HG03025 (cell line): ENCODE results near the gene C2CD4C.
"Not testable (repeated sequence)": the region's sequence is repeated elsewhere in the genome, so short reads cannot be mapped to it uniquely, and the experiment has no call there.

Experiments used
- ATAC-seq: cut with Tn5 transposase; IDR thresholded peaks from one replicate; pipeline ENCODE4 v1.9.1; 2021; ENCODE audit warnings: mild to moderate bottlenecking, moderate library complexity; ENCODE audit not compliant: unreplicated experiment, low FRiP score

Gene C2CD4C

GRCh38 chr19:402786-403185 is 6.2 kb downstream of the C2CD4C start:
- ATAC-seq = no peak

GRCh38 chr19:401866-402511 is 7.0 kb downstream of the C2CD4C start:
- ATAC-seq = no peak

- no peak for ATAC-seq
Observed at GRCh38 chr19:400976-401865, 7.7 kb downstream of the C2CD4C start.

- no peak for ATAC-seq
Observed at GRCh38 chr19:399370-399769, 9.6 kb downstream of the C2CD4C start.

GRCh38 chr19:398719-399118 is 10.2 kb downstream of the C2CD4C start:
- ATAC-seq = no peak

- no peak for ATAC-seq
Observed at GRCh38 chr19:397941-398706, 10.8 kb downstream of the C2CD4C start.

GRCh38 chr19:397321-397720 is 11.6 kb downstream of the C2CD4C start:
- ATAC-seq = no peak

- no peak for ATAC-seq
Observed at GRCh38 chr19:395467-395866, 13.5 kb downstream of the C2CD4C start.

- ATAC-seq = not testable (repeated sequence)
Observed at GRCh38 chr19:394857-395256, 14.1 kb downstream of the C2CD4C start.

- ATAC-seq = not testable (repeated sequence)
Observed at GRCh38 chr19:393560-393959, 15.4 kb downstream of the C2CD4C start.

- ATAC-seq = no peak
Observed at GRCh38 chr19:392375-392970, 16.5 kb downstream of the C2CD4C start.

GRCh38 chr19:391726-392374 is 17.1 kb downstream of the C2CD4C start:
- ATAC-seq = no peak

- no peak for ATAC-seq
Observed at GRCh38 chr19:391207-391557, 17.8 kb downstream of the C2CD4C start.

GRCh38 chr19:390386-391206 is 18.4 kb downstream of the C2CD4C start:
- no peak for ATAC-seq

- no peak for ATAC-seq
Observed at GRCh38 chr19:389935-390289, 19.0 kb downstream of the C2CD4C start.

GRCh38 chr19:389255-389934 is 19.6 kb downstream of the C2CD4C start:
- ATAC-seq = no peak

GRCh38 chr19:388691-389090 is 20.3 kb downstream of the C2CD4C start:
- no peak for ATAC-seq

GRCh38 chr19:387777-388176 is 21.2 kb downstream of the C2CD4C start:
- ATAC-seq = no peak
